Esophagus muscularis mucosa (tissue), 4 donors: ENCODE results near the gene NBPF3. TPM values are rescaled to one million over a fixed set of nuclear protein-coding genes. Genes with fewer than 3 reads are reported as not detected.
"Not testable (repeated sequence)": the region's sequence is repeated elsewhere in the genome, so short reads cannot be mapped to it uniquely, and the experiment has no call there.

ENCODE experiments used
- DNase-seq: peaks from one replicate; pipeline ENCODE4 v3.0.0-alpha.2; 2017; ENCODE audit errors: extremely low spot score
- H3K27ac ChIP-seq, 4 donors: fragments of 200-600 bp; sonication (generic); replicated peaks in 1 of 4; 1 replicate in 3 of 4; 2 replicates in 1 of 4; pipeline ENCODE4 v1.5.1; 2016 to 2019; ENCODE audit warnings: mild to moderate bottlenecking in 1 of 4
- H3K27me3 ChIP-seq, 4 donors: fragments of 200-600 bp; sonication (generic); one replicate each; pipeline versions ENCODE4 v1.5.1 to v1.6.0; 2016 to 2019
- H3K36me3 ChIP-seq, 4 donors: fragments of 200-600 bp; sonication (generic); one replicate each; pipeline ENCODE4 v1.5.1; 2016 to 2019
- H3K4me1 ChIP-seq, 4 donors: fragments of 200-600 bp; sonication (generic); one replicate each; pipeline ENCODE4 v1.5.1; 2016 to 2019
- H3K4me3 ChIP-seq, 4 donors: fragments of 200-600 bp; sonication (generic); 1 replicate in 2 of 4; 2 replicates in 2 of 4; pipeline ENCODE4 v1.5.1; 2016 to 2019; ENCODE audit warnings: mild to moderate bottlenecking in 4 of 4, moderate library complexity in 1 of 4
- H3K9me3 ChIP-seq, 4 donors: fragments of 200-600 bp; sonication (generic); 1 replicate in 3 of 4; 2 replicates in 1 of 4; pipeline ENCODE4 v1.5.1; 2016 to 2019
- CTCF ChIP-seq, 3 experiments: fragments of 200-600 bp in 2 of 3; fragments of 450-650 bp in 1 of 3; sonication (generic) in 2 of 3; IDR thresholded peaks; one replicate each; pipeline ENCODE4 v1.5.1; 2017 to 2019; ENCODE audit warnings: antibody characterized with exemption in 3 of 3, mild to moderate bottlenecking in 2 of 3, moderate library complexity in 1 of 3
- EP300 ChIP-seq: sonication (generic); formaldehyde crosslinking; IDR thresholded peaks from one replicate; pipeline ENCODE4 v1.6.1; 2017; ENCODE audit warnings: antibody characterized with exemption
- POLR2A ChIP-seq: fragments of 450-650 bp; IDR thresholded peaks from one replicate; pipeline ENCODE4 v1.6.1; 2017; ENCODE audit warnings: antibody characterized with exemption, moderate library complexity, mild to moderate bottlenecking, low read depth
- POLR2AphosphoS5 ChIP-seq, 2 donors: sonication (generic); formaldehyde crosslinking; IDR thresholded peaks; one replicate each; pipeline ENCODE4 v1.6.1; 2017; ENCODE audit warnings: antibody characterized with exemption in 2 of 2
- WGBS: methylation state at CpG from one replicate; pipeline ENCODE4 v1.1.5; 2018; 5-methylcytosine and 5-hydroxymethylcytosine counted together
- intact Hi-C: fragments of 100-400 bp; cut with DNase I; formaldehyde crosslinking; loops from one replicate; pipeline ENCODE4 v1.15.1; 2023
- total RNA-seq, 4 donors: library from RNA; depleted of rRNA; stranded (reverse); fragments of >200 nt; gene quantifications; one replicate each; pipeline versions ENCODE4 v1.1.0 to v1.2.1, GENCODE V29; 2016

NBPF3 gene
- total RNA-seq, 4 donors from 2014 or later = 5.8 to 13.1 (median 9.0) TPM

- H3K27ac ChIP-seq = peak overlapping the region; percentile 63 to 78 (median 70)
- peak overlapping the region; percentile 76 to 84 (median 78) for H3K4me3 ChIP-seq
- peaks cover 0 to 24% (median 0%) of the 10 kb centered on the region in 4 donors for H3K27me3 ChIP-seq
- DNase-seq = no peak
- intact Hi-C loops = no loop called here
- 41% methylated on average over 7 of the region's 7 CpGs for WGBS
- H3K4me1 ChIP-seq = peaks cover 15 to 33% (median 29%) of the 10 kb centered on the region in 4 donors
- H3K9me3 ChIP-seq = no peaks in the 10 kb centered on the region
- no peaks in the 10 kb centered on the region for H3K36me3 ChIP-seq
- TF ChIP-seq CTCF (IDR thresholded peaks at IDR 0.05) (no peak), EP300 (no peak), POLR2A (no peak), POLR2AphosphoS5 (IDR thresholded peaks at IDR 0.05) (no peak)
Observed at GRCh38 chr1:21439345-21439720, 604 bp upstream of the NBPF3 start.

GRCh38 chr1:21440630-21441125 is 741 bp downstream of the NBPF3 start:
- Histone ChIP-seq H3K4me3 (peak overlapping the region; percentile 76 to 84 (median 78)), H3K4me1 (peaks cover 15 to 33% (median 29%) of the 10 kb centered on the region in 4 donors), H3K27ac (peak overlapping the region; percentile 31 to 78 (median 70)), H3K36me3 (peaks cover 0 to 12% (median 10%) of the 10 kb centered on the region in 4 donors), H3K27me3 (peaks cover 0 to 18% (median 0%) of the 10 kb centered on the region in 4 donors)
- 11% methylated on average over 21 of the region's 21 CpGs for WGBS
- intact Hi-C loops, DNase-seq, H3K9me3 ChIP-seq: not testable (repeated sequence)

- 94% methylated on average over 2 of the region's 2 CpGs for WGBS
- H3K27me3 ChIP-seq, intact Hi-C loops, H3K27ac ChIP-seq, H3K9me3 ChIP-seq, H3K4me3 ChIP-seq, DNase-seq: not testable (repeated sequence)
- Histone ChIP-seq H3K36me3 (peaks cover 0 to 17% (median 13%) of the 10 kb centered on the region in 4 donors), H3K4me1 (peaks cover 0 to 14% (median 6%) of the 10 kb centered on the region in 4 donors)
Observed at GRCh38 chr1:21446647-21447046, 6.7 kb downstream of the NBPF3 start.

GRCh38 chr1:21447311-21447710 is 7.4 kb downstream of the NBPF3 start:
- no peaks in the 10 kb centered on the region for H3K9me3 ChIP-seq
- no peaks in the 10 kb centered on the region for H3K27me3 ChIP-seq
- H3K27ac ChIP-seq = no peak overlapping the region
- peaks cover 0 to 17% (median 13%) of the 10 kb centered on the region in 4 donors for H3K36me3 ChIP-seq
- TF ChIP-seq EP300 = no peak
- TF ChIP-seq POLR2A = no peak
- no peak for TF ChIP-seq CTCF (IDR thresholded peaks at IDR 0.05)
- no peak for TF ChIP-seq POLR2AphosphoS5 (IDR thresholded peaks at IDR 0.05)
- DNase-seq = no peak
- 92% methylated on average over 5 of the region's 5 CpGs for WGBS
- intact Hi-C loops = no loop called here
- H3K4me3 ChIP-seq = no peak overlapping the region
- peaks cover 0 to 15% (median 8%) of the 10 kb centered on the region in 4 donors for H3K4me1 ChIP-seq

- H3K4me3 ChIP-seq = no peak overlapping the region
- 92% methylated on average over 1 of the region's 1 CpG for WGBS
- H3K36me3 ChIP-seq = peaks cover 0 to 19% (median 12%) of the 10 kb centered on the region in 4 donors
- intact Hi-C loops = no loop called here
- H3K27ac ChIP-seq = no peak overlapping the region
- DNase-seq = no peak
- TF ChIP-seq CTCF (IDR thresholded peaks at IDR 0.05) (no peak), POLR2A (no peak), POLR2AphosphoS5 (IDR thresholded peaks at IDR 0.05) (no peak), EP300 (no peak)
- no peaks in the 10 kb centered on the region for H3K9me3 ChIP-seq
- H3K4me1 ChIP-seq = peaks cover 0 to 15% (median 8%) of the 10 kb centered on the region in 4 donors
- no peaks in the 10 kb centered on the region for H3K27me3 ChIP-seq
Observed at GRCh38 chr1:21449906-21450305, 10.0 kb downstream of the NBPF3 start.

- intact Hi-C loops = no loop called here
- Histone ChIP-seq H3K4me3 (no peak overlapping the region), H3K27ac (peak overlapping the region in 1 of 4 donors; percentile 31), H3K36me3 (peaks cover 0 to 10% (median 2%) of the 10 kb centered on the region in 4 donors), H3K4me1 (peaks cover 0 to 15% (median 8%) of the 10 kb centered on the region in 4 donors), H3K27me3 (no peaks in the 10 kb centered on the region), H3K9me3 (no peaks in the 10 kb centered on the region)
- TF ChIP-seq CTCF (IDR thresholded peaks at IDR 0.05) = no peak
- DNase-seq = no peak
- 33% methylated on average over 1 of the region's 1 CpG for WGBS
Observed at GRCh38 chr1:21451212-21451611, 11.3 kb downstream of the NBPF3 start.
